SK-N-DZ (cell line): Measurements from ENCODE around the gene MVP.
A peak's percentile ranks its signal among the peaks of the same experiment; 100 is the strongest.
"Not testable (repeated sequence)": the region's sequence is repeated elsewhere in the genome, so short reads cannot be mapped to it uniquely, and the experiment has no call there.

ENCODE experiments used
- DNase-seq: peaks from one replicate; pipeline ENCODE4 v3.0.0-alpha.2; 2015; ENCODE audit warnings: low spot score

MVP gene

DNA sequence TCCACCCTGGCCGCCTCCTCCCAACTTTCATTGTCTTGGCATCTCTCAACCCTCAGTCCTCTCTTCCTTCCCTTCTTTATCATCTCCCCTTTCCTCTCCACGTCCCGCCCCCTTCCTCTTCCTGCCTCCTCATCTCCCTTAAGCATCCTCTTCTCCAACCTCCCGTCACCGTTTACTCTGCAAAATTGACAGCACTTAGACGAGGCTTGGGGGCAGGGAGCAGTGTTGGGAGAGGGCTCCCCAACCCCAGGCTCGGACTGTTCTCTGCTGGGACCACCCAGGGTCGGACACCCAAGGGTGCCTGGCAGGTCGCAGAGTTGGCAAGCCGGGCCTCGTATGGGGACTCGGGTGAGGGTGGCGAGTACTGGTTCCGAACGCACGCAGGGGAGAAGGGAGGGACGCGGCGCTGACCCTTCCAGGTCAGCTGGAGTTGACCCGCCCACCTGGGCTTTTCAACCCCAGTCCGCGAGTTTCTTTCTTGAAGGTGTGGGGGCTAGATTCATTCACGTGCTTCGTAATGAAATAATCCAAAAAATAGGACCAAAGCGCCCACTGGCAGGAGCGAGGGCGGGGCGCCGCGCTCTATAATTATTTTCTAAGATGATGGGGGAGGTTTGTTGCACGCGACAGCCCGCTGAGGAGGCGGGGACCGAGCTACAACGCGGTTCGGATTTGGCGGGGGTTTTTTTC is 5.1 kb upstream of the MVP start:
- no peak for DNase-seq

DNA sequence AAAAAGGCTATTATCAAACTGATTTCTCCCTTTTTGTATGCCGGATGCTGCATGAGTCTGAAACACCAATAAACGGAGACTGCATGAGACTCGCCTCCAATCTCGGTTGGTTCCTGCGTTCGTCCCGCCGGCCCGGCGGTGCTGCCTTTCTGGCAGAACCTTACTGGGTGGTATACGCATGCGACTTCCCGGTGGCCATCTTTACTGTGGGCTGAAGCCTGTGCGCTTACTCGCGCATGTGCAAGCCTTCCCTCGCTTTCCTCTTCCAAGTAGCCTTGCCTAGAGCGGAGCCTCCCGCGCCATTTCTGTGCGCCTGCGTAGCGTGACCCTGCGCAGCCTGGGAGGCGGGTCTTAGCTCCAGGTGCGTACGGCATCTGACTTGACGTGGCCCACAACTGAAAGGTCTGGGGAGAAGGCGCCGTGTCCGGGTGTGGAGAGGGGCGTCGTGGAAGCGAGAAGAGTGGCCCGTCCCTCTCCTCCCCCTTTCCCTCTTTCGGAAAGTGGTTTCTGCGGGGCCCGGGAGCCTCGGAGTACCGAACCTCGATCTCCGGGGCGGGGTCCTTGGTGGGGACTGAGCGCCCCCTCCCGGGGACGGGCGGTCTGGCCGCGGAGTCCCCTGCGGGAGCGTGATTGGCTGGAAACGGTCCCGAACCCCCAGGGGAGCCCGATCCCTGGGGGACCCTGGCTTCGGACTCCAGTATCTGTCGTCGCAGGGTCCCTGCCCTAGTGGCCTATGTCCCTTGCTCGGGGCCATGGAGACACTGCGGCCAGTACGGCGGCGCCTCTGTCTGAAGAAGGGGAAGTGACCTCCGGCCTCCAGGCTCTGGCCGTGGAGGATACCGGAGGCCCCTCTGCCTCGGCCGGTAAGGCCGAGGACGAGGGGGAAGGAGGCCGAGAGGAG is 4.2 kb upstream of the MVP start, which contains the start of gene PAGR1:
Gene PAGR1, plus strand, starts transcription at position 360 of the 901 bp plus-strand sequence. Its CDS starts 374 bp downstream, at position 734.
- peak; percentile 99 for DNase-seq

DNA sequence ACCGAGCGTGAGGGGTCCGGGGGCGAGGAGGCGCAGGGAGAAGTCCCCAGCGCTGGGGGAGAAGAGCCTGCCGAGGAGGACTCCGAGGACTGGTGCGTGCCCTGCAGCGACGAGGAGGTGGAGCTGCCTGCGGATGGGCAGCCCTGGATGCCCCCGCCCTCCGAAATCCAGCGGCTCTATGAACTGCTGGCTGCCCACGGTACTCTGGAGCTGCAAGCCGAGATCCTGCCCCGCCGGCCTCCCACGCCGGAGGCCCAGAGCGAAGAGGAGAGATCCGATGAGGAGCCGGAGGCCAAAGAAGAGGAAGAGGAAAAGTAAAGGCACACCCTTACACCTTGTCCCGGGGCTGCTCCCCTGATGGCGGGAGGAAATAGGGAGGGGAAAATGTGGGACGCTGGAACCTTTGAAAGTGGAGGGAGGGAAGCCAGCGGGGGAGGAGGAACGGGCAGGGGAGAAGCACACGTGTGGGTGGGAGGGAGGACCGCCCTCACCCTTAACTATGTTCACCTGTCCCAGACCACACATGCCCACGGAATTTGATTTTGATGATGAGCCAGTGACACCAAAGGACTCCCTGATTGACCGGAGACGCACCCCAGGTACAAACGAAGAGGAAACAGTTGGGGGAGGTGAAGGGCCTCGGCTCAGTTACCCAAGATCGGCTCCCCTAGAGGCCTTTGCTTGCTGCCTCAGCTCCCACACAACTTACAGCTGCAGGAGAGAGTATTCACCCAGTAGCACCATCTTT is 3.4 kb upstream of the MVP start:
- DNase-seq = no peak

DNA sequence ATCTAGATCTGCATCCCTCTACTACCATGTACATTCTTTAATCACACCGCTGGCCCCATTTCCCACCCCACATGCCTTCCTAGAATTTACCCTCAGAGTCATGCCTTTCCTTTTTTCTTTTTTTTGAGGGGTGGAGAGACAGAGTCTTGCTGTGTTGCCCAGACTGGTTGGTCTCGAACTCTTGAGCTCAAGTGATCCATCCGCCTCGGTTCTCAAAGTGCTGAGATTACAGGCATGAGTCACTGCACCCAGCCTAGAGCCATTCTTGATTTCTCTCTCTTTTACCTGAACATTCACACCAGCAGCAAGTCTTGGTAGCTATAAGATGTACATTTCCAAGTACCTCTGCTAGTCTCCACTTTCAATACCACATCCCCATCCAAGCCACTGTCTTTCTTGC is 2.2 kb upstream of the MVP start:
- no peak for DNase-seq

DNA sequence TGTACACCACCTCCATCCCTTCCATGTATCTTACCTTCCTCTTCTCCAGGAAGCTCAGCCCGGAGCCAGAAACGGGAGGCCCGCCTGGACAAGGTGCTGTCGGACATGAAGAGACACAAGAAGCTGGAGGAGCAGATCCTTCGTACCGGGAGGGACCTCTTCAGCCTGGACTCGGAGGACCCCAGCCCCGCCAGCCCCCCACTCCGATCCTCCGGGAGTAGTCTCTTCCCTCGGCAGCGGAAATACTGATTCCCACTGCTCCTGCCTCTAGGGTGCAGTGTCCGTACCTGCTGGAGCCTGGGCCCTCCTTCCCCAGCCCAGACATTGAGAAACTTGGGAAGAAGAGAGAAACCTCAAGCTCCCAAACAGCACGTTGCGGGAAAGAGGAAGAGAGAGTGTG is 756 bp upstream of the MVP start:
- DNase-seq = no peak

DNA sequence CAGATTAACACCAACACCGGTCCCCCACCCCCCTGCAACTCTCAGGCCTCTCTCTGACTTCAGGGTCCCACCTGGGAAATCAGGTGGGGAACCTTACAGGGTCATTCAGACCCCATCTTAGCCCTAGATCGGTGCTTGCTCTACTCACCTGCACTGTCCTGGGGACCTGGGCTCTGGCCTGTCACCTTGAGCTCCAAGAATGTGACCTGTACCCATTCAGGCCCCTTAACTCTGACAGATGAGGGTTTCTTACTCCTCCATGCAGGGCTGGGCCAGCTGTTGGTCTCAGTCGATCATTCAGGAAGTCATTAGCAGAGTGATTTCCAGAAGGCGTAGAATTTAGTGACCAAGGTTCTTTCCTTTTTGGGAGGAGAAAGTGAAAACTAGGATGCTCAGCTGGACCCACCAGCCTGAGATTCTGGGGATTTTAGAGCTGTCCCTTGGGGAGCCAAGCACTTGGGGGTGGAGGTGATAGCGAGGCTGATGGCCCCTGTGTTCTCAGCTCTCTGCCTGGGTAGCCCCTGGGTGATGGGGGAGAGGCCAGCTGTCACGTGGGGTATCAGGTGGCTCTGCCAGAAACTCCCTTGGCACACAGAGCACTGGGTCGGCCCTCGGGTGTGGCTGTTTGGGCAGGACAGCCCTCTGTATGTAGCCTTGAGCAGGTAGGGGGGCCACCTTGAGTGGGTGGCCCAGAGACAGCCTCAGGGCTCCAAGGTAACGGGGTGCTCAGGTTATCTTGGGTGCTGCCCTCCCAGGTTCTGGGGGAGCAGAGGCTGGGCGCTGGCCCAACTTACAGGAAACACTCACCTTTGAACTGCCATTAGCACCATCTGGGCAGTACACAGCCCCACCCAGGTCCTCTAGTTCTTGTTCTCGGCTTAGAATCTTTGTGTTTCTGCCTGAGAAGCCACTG is 724 bp downstream of the MVP start:
- DNase-seq = no peak

DNA sequence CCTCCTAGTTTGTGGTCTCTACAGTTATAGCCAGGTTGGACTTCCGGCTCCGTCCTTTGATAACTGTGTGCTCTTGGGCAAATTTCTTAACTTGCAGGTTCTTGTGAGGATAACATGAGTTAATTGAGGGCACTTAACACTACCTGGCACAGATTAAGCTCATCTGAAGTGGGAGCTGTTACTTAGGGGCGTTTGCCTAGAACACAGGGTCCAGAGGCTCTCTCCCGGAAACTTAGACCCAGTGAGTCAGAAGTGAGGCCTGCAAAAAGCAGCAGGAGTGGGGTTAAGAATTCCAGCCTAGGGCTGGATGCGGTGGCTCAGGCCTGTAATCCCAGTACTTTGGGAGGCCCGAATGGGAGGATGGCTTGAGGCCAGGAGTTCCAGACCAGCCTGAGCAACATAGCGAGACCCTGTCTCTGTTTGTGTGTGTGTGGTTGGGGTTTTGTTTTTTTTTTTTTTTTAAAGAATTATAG is 1.4 kb downstream of the MVP start:
- DNase-seq = no peak

DNA sequence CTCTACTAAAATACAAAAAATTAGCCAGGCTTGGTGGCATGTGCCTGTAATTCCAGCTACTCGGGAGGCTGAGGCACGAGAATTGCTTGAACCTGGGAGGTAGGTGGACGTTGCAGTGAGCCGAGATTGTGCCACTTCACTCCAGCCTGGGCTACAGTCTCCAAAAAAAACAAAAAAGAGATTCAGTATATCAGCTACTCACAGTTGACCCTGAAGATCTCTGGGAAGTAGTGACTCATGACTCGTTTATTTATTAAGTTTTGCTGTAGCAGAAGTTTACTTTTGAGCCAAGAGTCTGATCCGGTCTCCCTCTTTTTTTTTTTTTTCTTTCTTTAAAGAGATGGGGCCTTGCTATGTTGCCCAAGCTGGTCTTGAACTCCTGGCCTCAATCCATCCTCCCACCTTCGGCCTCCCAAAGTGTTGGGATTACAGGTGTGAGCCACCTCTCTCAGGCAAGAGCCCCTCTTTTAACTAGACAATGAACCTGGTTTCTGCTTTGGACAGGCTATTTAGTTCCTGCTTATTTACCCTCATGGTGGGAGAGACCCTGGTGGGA is 4.4 kb downstream of the MVP start:
- DNase-seq = no peak

DNA sequence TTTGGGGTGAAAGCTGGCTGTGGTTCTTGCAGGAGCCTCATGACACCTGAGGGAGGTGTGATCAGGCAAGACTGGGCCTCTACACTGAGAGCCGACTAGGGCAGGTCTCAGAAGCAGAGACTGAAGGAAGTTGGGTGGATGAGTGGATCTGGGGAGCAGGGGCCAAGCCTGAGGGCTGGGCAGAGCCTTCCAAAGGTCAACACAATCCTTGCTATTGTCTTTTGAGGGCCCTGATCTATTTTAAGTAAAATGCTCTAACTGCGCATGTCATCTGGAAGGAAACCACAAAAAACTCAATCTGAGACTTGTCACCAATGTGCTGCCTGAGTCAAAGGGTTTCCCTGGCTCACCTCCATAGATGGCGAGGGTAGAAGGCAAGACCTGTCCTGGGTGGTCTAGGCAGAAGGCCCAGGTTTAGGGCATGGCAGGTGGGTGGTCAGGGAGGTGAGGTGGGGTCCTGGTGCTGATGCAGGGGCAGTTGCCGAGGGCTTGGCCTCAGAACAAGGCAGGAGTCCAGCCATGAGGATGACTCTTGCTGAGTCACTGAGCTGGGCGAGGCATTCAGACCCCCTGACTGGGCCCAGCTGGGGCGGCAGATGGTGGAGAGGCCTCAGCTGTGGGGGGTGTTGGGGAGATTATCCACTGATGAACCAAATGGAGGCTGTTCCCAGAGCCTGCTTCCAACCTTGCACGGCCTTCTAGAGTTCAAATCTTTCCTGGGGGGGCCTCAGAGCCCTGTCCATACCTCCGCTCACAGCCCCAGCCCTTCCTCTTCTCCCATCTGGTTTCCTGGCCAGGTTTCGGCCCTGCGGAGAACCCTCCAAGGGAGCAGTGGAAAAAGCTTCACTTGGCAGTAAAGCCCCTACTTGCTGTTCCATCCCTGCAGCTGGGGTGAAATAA is 5.1 kb downstream of the MVP start:
- DNase-seq = no peak

DNA sequence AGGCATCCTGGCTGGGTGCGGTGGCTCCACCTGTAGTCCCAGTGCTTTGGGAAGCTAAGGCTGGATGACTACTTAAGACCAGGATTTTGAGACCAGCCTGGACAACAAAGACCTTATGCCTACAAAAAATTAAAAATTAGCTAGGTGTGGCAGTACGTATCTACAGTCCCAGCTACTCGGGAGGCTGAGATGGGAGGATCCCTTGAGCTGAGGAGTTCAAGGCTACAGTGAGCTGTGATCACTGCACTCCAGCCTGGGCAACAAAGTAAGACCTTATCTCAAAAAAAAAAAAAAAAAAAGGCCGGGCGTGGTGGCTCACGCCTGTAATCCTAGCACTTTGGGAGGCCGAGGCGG is 6.1 kb downstream of the MVP start:
- DNase-seq = no peak

DNA sequence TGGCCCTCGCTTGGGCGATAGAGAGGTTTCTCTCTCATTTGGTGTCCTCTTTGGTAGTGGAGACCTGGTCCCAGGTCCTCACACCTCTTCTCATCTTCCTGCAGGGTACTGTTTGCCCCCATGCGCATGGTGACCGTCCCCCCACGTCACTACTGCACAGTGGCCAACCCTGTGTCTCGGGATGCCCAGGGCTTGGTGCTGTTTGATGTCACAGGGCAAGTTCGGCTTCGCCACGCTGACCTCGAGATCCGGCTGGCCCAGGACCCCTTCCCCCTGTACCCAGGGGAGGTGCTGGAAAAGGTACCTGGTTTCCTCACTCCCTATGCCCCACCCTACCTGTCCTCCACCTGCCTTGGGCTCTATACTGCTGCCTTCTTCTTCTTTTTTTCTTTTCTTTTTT is 10.5 kb downstream of the MVP start:
- no peak for DNase-seq

DNA sequence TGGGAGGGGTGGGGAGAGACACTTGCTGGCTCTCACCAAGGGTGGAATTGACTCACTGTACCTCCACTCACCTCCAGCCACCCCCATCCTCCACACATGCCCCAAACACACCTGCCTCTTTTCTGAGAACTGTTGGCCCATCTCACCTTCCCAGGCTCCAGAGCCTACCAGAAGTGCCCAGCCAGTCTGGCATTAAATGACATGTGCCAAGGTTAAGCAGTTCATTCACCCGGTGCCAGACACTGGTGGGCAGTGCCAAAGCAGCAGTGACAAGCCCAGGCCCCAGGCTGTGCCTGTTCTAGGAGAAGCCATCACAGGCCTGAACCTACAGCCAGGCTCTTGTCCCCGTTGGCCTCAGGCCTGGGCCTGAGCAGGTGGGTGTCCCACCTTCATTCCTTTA is 11.2 kb downstream of the MVP start:
- DNase-seq = no peak

DNA sequence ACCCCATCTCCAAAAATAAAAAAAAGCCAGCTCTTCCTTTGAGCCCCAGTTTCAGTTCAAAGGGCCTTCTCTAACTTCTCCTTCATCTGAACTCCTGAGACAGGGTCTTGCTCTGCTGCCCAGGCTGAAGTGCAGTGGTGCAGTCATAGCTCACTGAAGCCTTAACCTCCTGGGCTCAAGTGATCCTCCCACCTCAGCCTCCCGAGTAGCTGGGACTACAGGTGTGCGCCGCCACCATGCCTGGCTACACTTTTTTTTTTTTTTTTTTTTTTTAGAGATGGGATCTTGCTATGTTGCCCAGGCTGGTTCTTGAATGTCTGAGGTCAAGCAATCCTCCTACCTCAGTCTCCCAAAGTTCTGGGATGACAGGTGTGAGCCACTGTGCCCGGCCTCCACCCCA is 13.0 kb downstream of the MVP start:
- DNase-seq = not testable (repeated sequence)

DNA sequence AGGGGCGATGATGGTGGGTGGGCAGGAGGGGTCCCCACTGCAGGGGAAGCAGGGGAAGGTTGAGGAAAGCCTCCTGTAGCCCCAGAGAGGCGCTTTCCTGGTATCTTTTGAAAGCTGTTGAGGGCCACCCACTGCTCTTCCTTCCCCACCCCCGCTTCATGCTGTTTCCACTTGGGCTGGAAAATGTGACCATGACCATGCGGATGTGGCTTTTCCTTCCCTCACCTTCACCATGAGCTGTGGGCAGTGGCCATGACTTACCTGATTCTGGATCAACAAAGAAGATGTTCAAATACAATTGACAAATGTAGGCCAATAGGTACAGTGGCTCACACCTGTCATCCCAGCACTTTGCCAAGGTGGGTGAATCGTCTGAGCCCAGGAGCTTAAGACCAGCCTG is 13.8 kb downstream of the MVP start:
- no peak for DNase-seq

DNA sequence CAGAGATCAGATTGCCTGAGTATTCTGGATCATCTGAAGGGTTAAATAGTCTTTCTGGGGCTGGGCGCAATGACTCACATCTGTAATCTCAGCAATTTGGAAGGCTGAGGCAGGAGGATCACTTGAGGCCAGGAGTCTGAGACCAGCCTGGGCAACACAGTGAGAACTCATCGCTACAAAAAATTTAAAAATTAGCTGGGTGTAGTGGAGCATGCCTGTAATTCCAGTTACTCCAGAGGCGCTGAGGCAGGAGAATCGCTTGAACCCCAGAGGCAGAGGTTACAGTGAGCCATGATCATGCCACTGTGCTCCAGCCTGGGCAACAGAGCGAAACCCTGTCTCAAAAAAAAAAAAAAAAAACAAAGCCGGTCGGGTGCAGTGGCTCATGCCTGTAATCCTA is 15.7 kb downstream of the MVP start:
- no peak for DNase-seq

DNA sequence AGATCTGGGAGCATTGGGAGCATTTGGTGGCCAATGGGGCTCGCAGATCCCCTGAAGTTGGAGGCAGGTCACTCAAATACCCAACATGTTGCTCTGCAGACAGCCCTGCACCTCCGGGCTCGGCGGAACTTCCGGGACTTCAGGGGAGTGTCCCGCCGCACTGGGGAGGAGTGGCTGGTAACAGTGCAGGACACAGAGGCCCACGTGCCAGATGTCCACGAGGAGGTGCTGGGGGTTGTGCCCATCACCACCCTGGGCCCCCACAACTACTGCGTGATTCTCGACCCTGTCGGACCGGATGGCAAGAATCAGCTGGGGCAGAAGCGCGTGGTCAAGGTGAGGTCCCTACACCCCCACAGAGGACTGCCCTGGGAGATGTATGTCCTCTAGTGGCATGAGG is 16.4 kb downstream of the MVP start:
- DNase-seq = no peak

DNA sequence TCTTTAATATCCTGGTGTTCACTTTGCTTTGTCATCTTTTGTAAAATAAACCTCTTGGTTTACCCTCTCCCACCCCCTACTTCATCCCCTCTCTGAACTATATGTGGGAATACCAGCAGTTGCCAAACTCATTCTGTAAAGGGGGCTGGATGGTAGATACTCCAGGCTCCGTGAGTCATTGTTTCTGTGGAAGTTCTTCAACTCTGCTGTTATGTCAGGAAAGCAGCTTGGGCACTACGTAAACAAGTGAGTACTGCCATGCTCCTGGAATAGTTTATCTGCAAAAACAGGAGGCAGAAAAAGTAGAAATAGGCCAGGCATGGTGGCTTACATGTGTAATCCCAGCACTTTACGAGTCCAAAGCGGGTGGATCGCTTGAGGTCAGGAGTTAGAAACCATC is 17.6 kb downstream of the MVP start:
- DNase-seq = no peak

DNA sequence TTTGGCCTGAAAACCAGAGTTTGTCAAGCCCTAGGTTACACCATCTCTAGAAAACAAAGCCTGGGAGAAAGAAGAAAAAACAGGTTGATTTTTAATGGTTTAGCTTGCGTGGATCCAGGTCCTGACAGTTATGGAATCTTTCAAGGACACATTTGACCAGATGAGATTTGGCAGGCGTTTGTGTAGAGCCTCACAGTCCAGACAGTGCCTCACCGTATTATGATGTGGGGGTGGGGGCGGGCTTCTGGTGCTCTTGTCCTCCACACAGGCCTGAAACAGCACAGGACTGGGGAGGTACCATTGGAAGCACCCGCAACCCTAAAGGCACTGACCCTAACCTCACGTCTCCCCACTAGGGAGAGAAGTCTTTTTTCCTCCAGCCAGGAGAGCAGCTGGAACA is 19.6 kb downstream of the MVP start:
- DNase-seq = peak; percentile 57

DNA sequence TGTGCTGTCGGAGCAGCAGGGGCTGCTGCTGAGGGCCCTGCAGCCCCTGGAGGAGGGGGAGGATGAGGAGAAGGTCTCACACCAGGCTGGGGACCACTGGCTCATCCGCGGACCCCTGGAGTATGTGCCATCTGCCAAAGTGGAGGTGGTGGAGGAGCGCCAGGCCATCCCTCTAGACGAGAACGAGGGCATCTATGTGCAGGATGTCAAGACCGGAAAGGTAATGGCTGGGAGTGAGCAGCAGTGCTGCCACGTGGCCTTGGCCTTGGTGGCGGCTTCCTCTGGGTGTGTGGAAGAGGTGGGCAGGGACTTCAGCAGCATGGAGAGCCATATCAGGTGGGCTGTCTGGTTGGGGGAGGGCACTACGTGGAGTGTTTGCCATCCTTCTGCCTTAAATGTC is 20.0 kb downstream of the MVP start:
- DNase-seq = no peak

DNA sequence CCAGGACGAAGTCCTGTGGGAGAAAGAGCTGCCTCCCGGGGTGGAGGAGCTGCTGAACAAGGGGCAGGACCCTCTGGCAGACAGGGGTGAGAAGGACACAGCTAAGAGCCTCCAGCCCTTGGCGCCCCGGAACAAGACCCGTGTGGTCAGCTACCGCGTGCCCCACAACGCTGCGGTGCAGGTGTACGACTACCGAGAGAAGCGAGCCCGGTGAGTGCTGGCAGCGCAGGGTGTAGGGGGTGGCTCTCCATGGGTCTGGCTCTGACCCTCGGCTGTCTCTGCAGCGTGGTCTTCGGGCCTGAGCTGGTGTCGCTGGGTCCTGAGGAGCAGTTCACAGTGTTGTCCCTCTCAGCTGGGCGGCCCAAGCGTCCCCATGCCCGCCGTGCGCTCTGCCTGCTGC is 21.4 kb downstream of the MVP start:
- no peak for DNase-seq
